ENCODE data around the gene DNAJA3. TPM values are rescaled to one million over a fixed set of nuclear protein-coding genes. Genes with fewer than 3 reads are reported as not detected.
A peak's percentile ranks its signal among the peaks of the same experiment; 100 is the strongest.

DNAJA3 gene
- 41.0 and 58.9 TPM in 2 replicates for total RNA-seq

DNA sequence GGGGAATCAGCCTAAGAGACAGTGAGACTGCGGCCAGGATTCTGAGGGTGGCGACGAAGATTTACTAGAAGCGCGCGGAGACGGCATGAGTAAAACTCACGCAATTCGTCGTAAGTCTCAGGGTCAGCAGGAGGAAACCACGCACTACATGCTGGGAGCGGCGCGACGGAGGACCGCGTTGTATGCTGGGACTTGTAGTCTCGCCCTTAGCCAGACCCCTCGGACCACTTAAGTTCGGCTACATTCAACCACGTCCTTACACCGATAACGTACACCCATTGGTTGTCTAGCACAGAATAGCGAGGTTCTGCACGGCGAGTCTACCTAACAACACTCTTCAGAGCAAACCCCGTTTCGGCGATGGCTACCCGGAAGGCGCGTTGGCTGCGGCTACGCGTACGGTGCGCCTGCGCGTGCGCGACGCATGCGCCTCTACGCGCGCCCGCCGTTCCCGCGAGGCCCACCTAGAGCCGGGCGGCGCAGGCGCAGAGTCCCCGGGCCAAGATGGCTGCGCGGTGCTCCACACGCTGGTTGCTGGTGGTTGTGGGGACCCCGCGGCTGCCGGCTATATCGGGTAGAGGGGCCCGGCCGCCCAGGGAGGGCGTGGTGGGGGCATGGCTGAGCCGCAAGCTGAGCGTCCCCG is at the start of gene DNAJA3:
DNAJA3 (plus strand) TSS at position 491 of the 643 bp plus-strand sequence; CDS start at position 505, 14 bp downstream.
- DNase-seq = peak; percentile 96

DNA sequence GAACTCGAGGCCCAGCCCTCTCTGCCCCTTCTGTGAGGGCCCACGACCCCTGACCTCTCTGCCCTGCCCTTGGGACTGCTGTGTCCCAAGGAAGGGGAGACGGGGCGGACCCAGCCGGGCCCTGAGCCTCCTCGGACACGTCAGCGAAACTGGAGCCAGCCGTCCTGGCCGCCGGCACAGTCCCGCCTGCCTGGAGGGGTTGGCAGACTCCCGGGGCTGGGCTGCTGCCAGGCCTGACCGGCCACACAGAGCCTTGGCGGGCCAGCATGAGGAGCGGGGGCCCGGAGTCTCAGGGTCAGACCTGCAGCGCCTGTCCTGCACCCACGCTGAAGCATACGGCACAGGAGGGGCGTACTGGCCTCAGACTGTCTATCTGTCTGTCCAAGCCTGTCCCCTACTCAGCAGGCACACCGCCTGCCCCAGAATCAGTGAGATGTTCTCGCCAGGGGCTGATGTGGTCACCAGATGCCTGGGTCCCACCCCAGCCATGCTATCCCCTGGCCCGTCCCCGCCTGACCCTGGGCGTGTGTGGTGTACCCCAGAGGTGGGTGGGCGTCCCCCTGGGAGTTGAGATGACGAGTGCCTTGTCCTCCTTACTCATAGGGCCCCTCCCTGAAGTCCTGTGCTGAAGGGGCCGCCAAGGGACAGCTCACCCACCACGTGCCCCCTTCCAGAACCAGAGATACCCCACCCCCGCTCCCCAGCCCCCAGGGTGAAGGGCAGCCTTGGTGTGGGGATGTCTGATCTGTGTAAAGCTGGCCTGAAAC is 49.4 kb upstream of the DNAJA3 start:
- DNase-seq = no peak

DNA sequence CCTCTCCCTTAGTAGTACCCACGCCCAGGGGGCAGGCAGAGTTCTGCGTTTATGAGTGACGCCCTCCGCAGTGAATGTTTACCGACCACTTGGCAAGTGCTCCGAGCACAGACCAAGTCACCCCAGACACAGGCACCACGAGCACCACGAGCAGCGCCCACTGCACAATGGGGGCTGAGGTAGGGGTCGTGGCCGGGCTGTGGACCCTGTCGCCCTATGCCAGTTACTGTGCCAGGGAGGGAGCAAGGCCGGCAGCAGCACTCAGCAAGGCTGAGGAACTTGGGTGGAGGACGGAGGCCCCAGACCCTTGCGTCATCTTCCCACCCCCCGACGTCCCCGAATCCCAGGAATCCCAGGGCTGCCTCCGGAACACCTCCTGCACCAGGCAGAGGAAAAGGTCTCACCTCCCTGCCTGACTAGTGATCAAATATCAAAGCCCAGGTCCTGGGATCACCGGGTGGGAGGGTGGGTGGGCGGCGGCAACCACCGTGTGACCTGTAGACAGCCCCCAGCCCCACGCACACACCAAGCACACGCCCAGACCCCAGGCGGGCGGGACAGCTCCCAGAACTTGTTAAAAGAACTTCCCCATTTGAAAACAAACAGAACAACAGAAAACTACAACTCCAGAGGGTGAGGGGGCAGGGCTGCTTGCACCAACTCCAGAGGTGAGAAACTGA is 48.6 kb upstream of the DNAJA3 start:
- no peak for DNase-seq

DNA sequence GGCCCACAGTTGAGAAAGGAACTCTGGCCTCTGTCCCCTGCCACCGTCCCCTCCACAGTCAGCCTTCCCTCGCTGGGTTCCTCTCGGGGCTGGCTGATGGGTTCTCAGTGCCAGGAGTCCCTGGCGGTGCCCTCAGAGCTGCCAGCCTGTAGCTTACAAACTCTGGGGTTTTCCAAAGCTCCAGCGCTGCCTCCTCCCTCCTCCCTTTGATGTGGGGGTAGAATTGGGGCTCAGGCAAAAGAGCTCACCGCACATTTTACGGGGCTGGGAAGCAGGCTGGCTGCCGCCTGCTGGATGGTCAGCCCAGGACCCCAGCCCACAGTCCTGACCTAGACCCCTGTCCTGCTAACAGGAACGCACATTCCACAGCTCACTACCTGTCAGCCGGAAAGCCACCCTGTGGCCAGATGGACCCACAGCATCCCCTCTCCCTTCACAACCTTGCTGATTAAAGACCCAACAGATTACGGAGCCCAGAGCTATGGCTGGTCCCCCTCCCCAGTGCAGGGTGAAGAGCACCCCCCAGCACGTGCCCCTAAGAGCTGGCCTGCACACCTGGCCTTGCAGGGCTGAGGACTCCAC is 48.0 kb upstream of the DNAJA3 start:
- DNase-seq = no peak

DNA sequence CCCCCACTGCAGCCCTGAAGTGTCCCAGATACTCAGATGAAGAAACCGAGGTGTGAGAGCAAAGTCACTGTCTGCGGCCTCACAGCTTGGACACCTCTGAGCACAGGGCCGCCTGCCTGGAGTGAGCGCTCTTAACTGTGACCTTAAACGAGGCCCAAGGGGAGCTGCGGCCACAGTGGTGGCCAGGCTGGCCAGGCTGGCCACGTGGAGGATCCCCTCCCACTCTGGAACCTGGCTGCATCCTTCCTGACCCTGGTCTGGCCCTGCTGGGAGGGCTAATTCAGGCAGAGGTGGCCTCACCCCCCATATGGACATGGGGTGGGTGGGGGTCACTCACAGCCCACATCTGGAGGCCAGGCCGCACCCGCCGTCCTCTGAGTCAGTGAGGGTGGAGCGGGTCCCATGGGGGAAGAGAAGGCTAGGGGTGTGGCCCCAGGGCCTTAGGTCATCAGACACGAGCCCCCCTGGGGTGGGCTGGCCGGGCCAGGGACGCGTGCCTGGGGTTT is 47.5 kb upstream of the DNAJA3 start:
- DNase-seq = no peak

DNA sequence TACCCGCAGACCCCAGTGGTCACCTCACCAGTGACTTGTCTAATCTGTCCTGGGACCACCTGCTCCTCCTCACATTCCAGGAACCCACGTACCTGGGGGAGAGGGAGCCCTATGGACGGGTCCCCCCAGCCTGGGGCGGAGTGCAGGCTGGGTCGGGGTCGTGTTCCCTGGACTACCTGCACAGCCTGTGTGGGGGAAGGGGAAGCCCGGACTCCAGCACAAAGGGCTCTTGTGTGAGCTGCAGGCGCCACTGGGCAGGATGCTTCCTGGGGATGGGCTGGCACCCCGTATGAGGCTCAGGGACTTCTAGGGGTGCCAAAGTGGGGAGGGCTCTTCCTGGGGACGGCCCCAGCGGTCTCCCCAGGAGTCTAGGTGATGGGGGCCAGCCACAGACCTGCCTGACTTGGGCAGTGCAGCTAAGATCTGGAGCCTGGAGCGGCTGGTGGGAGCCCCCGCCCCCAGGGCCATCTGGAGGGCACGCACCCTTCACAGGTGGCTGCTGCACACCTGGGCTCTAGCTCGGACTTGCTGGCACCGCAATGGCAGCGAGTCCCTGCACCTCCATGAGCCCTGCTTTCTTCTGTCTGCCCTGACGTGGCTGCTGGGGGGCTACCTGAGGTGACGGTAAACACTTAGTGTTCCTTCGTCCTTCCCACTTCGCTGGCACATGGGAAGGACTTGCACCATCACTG is 46.5 kb upstream of the DNAJA3 start:
- no peak for DNase-seq

DNA sequence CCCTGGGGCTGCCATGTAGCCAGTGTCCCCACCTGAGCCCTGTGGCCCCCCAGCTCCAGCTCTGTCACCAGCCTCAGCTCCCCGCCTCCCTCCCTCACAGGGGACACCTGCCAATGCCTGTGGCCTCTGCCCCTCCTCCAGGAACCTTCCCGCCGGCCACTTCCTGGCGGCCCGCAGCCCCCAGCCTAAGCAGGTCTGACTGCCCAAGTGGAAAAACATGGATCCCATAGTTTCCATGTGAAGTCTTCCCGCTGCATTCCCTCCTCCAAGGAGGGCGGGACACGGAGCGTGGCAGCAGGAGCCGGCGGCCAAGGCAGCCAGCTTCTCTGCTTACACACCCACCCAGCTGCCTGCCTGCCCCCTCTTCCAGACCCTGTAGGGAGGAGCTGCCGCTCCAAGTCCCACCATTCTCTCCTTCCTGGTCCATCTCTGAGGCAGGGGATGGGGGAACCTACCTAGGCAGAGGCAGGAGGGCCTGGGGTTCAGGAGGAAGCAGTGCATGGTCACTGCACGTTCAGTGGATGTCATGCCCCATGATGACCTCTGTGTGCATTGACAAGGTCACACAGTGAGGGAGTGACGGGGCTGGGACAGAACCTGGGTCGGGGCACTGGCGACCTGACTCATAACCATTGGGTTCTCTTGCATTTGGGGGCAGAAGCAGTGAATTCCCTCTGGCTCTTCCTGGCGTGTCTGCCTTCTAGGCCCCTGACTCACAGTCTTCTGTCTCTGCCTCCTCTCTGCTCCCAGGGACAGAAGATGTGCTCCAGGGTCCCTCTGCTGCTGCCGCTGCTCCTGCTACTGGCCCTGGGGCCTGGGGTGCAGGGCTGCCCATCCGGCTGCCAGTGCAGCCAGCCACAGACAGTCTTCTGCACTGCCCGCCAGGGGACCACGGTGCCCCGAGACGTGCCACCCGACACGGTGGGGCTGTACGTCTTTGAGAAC is 45.3 kb upstream of the DNAJA3 start:
- DNase-seq = peak; percentile 14

DNA sequence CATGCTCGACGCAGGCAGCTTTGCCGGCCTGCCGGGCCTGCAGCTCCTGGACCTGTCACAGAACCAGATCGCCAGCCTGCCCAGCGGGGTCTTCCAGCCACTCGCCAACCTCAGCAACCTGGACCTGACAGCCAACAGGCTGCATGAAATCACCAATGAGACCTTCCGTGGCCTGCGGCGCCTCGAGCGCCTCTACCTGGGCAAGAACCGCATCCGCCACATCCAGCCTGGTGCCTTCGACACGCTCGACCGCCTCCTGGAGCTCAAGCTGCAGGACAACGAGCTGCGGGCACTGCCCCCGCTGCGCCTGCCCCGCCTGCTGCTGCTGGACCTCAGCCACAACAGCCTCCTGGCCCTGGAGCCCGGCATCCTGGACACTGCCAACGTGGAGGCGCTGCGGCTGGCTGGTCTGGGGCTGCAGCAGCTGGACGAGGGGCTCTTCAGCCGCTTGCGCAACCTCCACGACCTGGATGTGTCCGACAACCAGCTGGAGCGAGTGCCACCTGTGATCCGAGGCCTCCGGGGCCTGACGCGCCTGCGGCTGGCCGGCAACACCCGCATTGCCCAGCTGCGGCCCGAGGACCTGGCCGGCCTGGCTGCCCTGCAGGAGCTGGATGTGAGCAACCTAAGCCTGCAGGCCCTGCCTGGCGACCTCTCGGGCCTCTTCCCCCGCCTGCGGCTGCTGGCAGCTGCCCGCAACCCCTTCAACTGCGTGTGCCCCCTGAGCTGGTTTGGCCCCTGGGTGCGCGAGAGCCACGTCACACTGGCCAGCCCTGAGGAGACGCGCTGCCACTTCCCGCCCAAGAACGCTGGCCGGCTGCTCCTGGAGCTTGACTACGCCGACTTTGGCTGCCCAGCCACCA is 44.4 kb upstream of the DNAJA3 start:
- DNase-seq = no peak

DNA sequence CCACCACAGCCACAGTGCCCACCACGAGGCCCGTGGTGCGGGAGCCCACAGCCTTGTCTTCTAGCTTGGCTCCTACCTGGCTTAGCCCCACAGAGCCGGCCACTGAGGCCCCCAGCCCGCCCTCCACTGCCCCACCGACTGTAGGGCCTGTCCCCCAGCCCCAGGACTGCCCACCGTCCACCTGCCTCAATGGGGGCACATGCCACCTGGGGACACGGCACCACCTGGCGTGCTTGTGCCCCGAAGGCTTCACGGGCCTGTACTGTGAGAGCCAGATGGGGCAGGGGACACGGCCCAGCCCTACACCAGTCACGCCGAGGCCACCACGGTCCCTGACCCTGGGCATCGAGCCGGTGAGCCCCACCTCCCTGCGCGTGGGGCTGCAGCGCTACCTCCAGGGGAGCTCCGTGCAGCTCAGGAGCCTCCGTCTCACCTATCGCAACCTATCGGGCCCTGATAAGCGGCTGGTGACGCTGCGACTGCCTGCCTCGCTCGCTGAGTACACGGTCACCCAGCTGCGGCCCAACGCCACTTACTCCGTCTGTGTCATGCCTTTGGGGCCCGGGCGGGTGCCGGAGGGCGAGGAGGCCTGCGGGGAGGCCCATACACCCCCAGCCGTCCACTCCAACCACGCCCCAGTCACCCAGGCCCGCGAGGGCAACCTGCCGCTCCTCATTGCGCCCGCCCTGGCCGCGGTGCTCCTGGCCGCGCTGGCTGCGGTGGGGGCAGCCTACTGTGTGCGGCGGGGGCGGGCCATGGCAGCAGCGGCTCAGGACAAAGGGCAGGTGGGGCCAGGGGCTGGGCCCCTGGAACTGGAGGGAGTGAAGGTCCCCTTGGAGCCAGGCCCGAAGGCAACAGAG is 43.5 kb upstream of the DNAJA3 start:
- no peak for DNase-seq

DNA sequence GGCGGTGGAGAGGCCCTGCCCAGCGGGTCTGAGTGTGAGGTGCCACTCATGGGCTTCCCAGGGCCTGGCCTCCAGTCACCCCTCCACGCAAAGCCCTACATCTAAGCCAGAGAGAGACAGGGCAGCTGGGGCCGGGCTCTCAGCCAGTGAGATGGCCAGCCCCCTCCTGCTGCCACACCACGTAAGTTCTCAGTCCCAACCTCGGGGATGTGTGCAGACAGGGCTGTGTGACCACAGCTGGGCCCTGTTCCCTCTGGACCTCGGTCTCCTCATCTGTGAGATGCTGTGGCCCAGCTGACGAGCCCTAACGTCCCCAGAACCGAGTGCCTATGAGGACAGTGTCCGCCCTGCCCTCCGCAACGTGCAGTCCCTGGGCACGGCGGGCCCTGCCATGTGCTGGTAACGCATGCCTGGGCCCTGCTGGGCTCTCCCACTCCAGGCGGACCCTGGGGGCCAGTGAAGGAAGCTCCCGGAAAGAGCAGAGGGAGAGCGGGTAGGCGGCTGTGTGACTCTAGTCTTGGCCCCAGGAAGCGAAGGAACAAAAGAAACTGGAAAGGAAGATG is 42.8 kb upstream of the DNAJA3 start:
- no peak for DNase-seq

DNA sequence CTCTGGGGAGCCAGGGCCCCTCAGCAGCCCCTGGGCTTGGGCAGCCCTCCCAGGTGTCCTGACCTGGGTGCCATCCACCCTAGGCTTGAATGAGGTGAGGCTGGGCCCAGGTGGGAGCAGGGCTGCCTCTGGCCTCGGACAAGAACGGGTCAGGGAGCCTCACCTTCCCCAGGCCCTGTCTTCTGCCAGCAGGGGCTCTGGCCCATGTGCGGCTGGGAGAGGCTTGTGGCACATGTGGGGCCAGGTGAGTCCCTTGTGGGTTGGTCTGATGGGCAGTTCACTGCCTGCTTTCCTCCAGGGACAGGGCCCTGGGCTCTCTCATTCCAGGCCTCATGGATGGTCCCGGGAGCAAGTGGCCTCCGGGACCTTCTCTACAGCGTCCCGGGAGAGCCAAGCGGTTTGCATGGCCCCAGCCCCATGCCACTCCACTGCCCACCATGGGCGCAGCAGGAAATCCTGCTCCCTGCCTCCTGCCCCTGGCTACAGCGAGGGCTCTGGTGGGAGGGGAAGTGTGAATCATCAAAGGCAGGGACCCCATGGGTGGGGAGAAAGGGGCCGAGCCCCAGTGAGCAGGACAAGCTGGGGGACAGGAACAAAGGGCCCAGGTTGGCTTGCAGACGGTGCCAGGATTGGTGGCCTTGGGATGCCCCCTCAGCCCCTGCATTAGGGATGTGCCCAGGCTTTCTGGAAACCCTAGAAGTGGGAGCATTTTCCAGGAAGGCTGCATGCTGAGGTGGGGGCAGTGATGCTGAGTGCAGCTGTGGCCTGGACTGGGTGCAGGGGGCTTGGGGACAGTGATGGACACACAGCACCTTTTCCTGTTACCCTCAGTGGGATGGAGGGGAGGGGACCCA is 41.9 kb upstream of the DNAJA3 start:
- DNase-seq = peak; percentile 23

DNA sequence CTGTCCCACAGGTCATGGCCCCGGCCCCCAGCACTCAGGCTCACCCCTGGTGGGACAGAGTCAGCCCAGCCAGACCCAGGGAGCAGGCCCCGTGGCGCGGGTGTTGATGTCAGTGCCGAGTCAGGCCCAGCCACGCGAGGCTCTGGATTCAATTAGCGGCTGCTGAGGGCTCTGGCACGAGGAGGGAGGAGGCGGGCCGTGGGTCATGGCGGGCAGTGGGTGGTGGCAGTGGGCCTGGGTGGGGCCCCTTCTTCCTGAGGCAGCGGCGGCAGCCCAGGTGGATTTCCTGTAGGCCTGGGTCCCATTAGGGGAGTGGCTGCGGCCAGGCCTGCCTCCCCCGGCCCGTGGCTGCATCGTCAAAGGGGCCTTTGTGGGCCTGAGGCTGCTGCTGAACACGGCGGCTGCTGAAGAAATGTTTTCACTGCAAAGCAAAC is 41.1 kb upstream of the DNAJA3 start:
- no peak for DNase-seq

DNA sequence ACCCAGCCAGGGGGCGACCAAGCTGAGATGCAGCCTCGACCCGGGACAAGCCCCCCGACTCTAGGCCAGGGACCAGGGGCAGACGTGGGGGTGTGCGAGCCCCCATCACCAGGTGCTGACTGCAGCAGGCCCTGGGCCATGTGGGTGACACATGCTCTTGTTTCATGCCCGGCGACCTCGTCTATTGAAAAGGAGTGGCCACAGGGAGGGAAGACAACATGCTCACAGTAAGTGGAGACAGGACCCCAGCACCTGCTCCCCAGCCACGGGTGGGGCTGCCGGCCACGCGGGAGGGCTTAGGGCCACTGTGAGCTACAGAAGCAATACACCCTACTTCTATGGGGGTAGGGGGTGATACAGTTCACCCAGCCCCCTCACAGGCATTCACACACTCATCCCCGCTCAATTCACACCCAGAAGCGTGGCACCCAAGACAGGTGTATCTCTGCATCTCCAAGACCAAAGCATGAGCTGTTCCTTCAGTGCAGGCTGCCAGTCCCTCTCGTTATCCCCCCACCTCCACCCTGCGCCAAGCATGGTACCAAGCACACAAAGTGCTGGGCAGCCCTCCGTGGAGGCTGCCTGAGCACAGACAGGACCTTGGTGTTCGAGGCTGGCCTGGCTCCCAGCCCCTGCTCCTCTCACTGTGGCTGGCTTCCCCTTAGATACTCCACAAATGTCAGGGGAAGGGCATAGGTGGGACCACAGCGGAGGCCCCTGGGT is 40.4 kb upstream of the DNAJA3 start:
- DNase-seq = no peak

DNA sequence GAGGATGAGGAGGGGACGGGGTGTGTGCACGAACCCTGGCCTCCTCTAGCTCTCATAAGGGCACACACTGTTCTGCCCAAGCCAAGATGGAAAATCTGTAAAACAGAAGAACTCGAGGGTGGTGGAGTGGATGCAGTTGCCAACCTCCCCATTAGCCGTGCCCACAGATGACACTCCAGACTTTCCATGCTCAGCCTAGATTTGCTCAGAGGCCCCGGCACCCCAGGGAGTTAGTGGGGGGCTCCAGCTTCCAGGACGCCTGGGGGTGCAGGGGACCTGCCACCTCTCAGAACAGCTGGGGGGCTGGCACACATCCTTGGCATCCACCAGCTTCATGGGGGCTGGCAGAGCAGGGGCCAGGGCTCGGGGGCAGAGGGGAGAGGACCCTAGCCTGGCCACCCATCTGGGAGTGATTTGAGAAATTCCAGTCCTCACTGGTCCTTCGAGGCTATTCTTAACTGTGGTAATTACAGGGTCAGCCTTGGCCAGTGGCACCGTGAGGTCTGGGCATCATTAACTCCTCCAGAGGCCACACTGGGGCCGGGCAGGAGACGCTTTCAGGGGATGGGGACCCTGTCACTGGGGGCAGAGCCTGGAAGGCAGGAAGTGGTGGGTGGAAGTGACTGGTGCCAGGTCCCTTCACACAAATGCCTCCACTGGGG is 39.7 kb upstream of the DNAJA3 start:
- no peak for DNase-seq

DNA sequence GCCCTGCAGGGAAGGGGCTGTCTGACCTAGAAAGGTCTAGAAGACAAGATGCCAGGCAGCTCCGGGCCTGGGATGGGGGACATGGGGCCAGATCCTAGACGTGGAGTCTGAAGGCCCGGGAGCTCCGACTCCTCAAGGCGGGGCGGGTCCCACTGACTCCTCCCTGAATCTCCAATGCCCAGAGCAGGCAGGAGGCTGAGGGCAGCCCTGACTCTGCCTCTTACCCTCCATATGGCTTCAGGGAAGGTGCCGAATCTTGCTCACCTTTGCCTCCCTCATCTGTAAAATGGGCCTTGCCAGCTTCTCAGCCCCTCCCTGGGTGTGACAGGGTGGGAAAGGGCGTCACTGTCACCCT is 39.2 kb upstream of the DNAJA3 start:
- DNase-seq = no peak

DNA sequence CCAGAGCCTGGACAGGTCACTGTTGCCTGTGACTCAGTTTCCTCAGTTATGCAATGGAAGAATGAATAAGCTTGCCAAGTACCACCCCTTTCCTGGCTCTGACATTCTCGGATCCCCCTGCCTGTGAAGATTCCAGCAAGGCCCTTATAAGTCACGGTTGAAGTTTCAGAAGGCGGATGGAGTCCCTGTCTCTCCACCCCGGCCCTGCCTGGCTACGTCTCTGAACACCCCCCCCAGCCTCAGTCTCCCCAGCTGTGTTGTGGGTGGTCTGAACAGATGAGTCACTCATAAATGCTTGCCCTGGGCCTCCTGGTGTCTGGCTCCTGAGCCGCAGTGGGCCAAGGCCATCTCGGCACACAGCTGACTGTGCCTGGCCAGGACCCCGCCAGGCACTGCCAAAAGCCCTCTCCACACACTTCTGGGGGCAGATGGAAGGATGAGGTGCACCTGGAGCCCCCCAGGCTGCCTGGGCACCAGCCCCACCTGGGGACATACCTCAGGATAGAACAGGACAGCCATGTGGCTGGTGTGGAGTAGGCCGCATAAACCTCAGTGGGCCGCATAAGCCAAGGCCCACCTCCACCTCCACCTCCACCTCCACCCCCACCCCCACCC is 38.6 kb upstream of the DNAJA3 start:
- peak; percentile 42 for DNase-seq
